HL-60 (cell line): ENCODE data around the gene KCNAB3.

Experiments
- CTCF ChIP-seq: IDR thresholded peaks from one replicate; pipeline ENCODE4 v1.5.1; 2011; ENCODE audit warnings: low read length, control low read depth, inconsistent platforms; ENCODE audit not compliant: insufficient read depth
- GABPA ChIP-seq: IDR thresholded peaks from 2 replicates; pipeline ENCODE4 v1.6.1; 2012; ENCODE audit warnings: low read depth
- POLR2AphosphoS5 ChIP-seq: IDR thresholded peaks from 2 replicates; pipeline ENCODE4 v1.6.1; 2012; ENCODE audit warnings: low read depth
- SPI1 ChIP-seq: IDR thresholded peaks from 2 replicates; pipeline ENCODE4 v1.6.1; 2012; ENCODE audit warnings: low read depth, mild to moderate bottlenecking, borderline replicate concordance
- TF ChIP-seq, protein P1 (sequence below): IDR thresholded peaks from 2 replicates; pipeline ENCODE4 v1.6.1; 2012; ENCODE audit warnings: low read depth; ENCODE audit not compliant: insufficient replicate concordance

- TF ChIP-seq CTCF (no peak), GABPA (no peak), POLR2AphosphoS5 (no peak), SPI1 (no peak)
- TF ChIP-seq, protein P1, sequence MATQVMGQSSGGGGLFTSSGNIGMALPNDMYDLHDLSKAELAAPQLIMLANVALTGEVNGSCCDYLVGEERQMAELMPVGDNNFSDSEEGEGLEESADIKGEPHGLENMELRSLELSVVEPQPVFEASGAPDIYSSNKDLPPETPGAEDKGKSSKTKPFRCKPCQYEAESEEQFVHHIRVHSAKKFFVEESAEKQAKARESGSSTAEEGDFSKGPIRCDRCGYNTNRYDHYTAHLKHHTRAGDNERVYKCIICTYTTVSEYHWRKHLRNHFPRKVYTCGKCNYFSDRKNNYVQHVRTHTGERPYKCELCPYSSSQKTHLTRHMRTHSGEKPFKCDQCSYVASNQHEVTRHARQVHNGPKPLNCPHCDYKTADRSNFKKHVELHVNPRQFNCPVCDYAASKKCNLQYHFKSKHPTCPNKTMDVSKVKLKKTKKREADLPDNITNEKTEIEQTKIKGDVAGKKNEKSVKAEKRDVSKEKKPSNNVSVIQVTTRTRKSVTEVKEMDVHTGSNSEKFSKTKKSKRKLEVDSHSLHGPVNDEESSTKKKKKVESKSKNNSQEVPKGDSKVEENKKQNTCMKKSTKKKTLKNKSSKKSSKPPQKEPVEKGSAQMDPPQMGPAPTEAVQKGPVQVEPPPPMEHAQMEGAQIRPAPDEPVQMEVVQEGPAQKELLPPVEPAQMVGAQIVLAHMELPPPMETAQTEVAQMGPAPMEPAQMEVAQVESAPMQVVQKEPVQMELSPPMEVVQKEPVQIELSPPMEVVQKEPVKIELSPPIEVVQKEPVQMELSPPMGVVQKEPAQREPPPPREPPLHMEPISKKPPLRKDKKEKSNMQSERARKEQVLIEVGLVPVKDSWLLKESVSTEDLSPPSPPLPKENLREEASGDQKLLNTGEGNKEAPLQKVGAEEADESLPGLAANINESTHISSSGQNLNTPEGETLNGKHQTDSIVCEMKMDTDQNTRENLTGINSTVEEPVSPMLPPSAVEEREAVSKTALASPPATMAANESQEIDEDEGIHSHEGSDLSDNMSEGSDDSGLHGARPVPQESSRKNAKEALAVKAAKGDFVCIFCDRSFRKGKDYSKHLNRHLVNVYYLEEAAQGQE, result no peak
These were observed 12.8 kb downstream of the KCNAB3 start for GRCh38 chr17:7916808-7917207.
